Stimulated activated memory B cell treated with anti-CD40 and anti-IgM and Interleukin-4, amounts not matched to agents 10 μg/mL and 1 μg/mL and 100 μg/mL, for 72 hours (primary cell): ENCODE measurements around the gene UROC1.

ENCODE experiments used
- ATAC-seq: fragments of 150-1000 bp; cut with Tn5 transposase; 2 replicates; pipeline ENCODE4 v1.10.0; 2021
- H3K27ac Mint-ChIP-seq: one replicate; pipeline ENCODE4 v1.8.0; 2022; ENCODE audit warnings: mild to moderate bottlenecking, mixed read lengths
- H3K27me3 Mint-ChIP-seq: one replicate; pipeline ENCODE4 v1.8.0; 2022; ENCODE audit warnings: mixed read lengths
- H3K36me3 Mint-ChIP-seq: one replicate; pipeline ENCODE4 v1.8.0; 2022; ENCODE audit warnings: mixed read lengths
- H3K4me1 Mint-ChIP-seq: one replicate; pipeline ENCODE4 v1.8.0; 2022; ENCODE audit warnings: mixed read lengths
- H3K4me3 Mint-ChIP-seq: one replicate; pipeline ENCODE4 v1.8.0; 2022; ENCODE audit warnings: mild to moderate bottlenecking, moderate library complexity, mixed read lengths
- H3K9me3 Mint-ChIP-seq: one replicate; pipeline ENCODE4 v1.8.0; 2022; ENCODE audit warnings: mixed read lengths

The UROC1 gene

GRCh38 chr3:126517291-126517951, at the start of gene UROC1:
UROC1 (minus strand) TSS chr3:126517773; CDS start chr3:126517719, 54 bp downstream.
- H3K36me3 Mint-ChIP-seq = no peaks in the 10 kb centered on the region
- no peak within 1 kb of the TSS for H3K27ac Mint-ChIP-seq
- no peaks in the 10 kb centered on the region for H3K4me1 Mint-ChIP-seq
- H3K4me3 Mint-ChIP-seq = no peak within 1 kb of the TSS
- H3K9me3 Mint-ChIP-seq = no peaks in the 10 kb centered on the region
- ATAC-seq = no peak
- H3K27me3 Mint-ChIP-seq = peaks cover 18% of the 10 kb centered on the region

GRCh38 chr3:126562737-126563276, 45.2 kb upstream of the UROC1 start:
- no peak for ATAC-seq
- Mint-ChIP-seq H3K36me3 (no peaks in the 10 kb centered on the region), H3K4me3 (no peak overlapping the region)

GRCh38 chr3:126558336-126559071, 40.9 kb upstream of the UROC1 start, which contains the start of gene C3orf22:
C3orf22 (minus strand) TSS chr3:126558932; CDS start chr3:126553390, 5,542 bp downstream.
- no peak within 1 kb of the TSS for H3K27ac Mint-ChIP-seq
- no peaks in the 10 kb centered on the region for H3K36me3 Mint-ChIP-seq
- H3K4me3 Mint-ChIP-seq = no peak within 1 kb of the TSS
- peaks cover 24% of the 10 kb centered on the region for H3K27me3 Mint-ChIP-seq
- H3K9me3 Mint-ChIP-seq = peaks cover 16% of the 10 kb centered on the region
- H3K4me1 Mint-ChIP-seq = no peaks in the 10 kb centered on the region
- ATAC-seq = no peak

More at GRCh38 chr3:126562737-126563276, 45.2 kb upstream of the UROC1 start:
- Mint-ChIP-seq H3K27me3 (peaks cover 44% of the 10 kb centered on the region), H3K9me3 (peaks cover 16% of the 10 kb centered on the region), H3K4me1 (no peaks in the 10 kb centered on the region), H3K27ac (no peak overlapping the region)

GRCh38 chr3:126557761-126558160, 40.2 kb upstream of the UROC1 start:
- Mint-ChIP-seq H3K27ac (no peak overlapping the region), H3K4me1 (no peaks in the 10 kb centered on the region), H3K36me3 (no peaks in the 10 kb centered on the region), H3K4me3 (no peak overlapping the region), H3K9me3 (peaks cover 11% of the 10 kb centered on the region), H3K27me3 (peaks cover 26% of the 10 kb centered on the region)
- no peak for ATAC-seq

- Mint-ChIP-seq H3K27me3 (peaks cover 26% of the 10 kb centered on the region), H3K4me3 (no peak overlapping the region), H3K4me1 (no peaks in the 10 kb centered on the region), H3K9me3 (peaks cover 9% of the 10 kb centered on the region), H3K36me3 (no peaks in the 10 kb centered on the region), H3K27ac (no peak overlapping the region)
- no peak for ATAC-seq
These were observed 39.8 kb upstream of the UROC1 start for GRCh38 chr3:126557415-126557745.

- peaks cover 4% of the 10 kb centered on the region for H3K9me3 Mint-ChIP-seq
- peaks cover 22% of the 10 kb centered on the region for H3K27me3 Mint-ChIP-seq
- H3K4me3 Mint-ChIP-seq = no peak overlapping the region
- no peaks in the 10 kb centered on the region for H3K36me3 Mint-ChIP-seq
- no peaks in the 10 kb centered on the region for H3K4me1 Mint-ChIP-seq
- no peak for ATAC-seq
- H3K27ac Mint-ChIP-seq = no peak overlapping the region
These were observed 39.3 kb upstream of the UROC1 start for GRCh38 chr3:126556637-126557414.

GRCh38 chr3:126555795-126556636, 38.4 kb upstream of the UROC1 start:
- Mint-ChIP-seq H3K4me3 (no peak overlapping the region), H3K36me3 (no peaks in the 10 kb centered on the region), H3K27ac (no peak overlapping the region), H3K9me3 (no peaks in the 10 kb centered on the region), H3K27me3 (peaks cover 21% of the 10 kb centered on the region), H3K4me1 (no peaks in the 10 kb centered on the region)
- no peak for ATAC-seq

- no peak overlapping the region for H3K4me3 Mint-ChIP-seq
- H3K36me3 Mint-ChIP-seq = no peaks in the 10 kb centered on the region
- H3K4me1 Mint-ChIP-seq = no peaks in the 10 kb centered on the region
- no peak for ATAC-seq
- H3K27me3 Mint-ChIP-seq = peaks cover 23% of the 10 kb centered on the region
- H3K27ac Mint-ChIP-seq = no peak overlapping the region
- H3K9me3 Mint-ChIP-seq = no peaks in the 10 kb centered on the region
These were observed 37.3 kb upstream of the UROC1 start for GRCh38 chr3:126554560-126555525.

GRCh38 chr3:126553284-126554084, 35.9 kb upstream of the UROC1 start:
- no peak for ATAC-seq
- no peaks in the 10 kb centered on the region for H3K4me1 Mint-ChIP-seq
- peaks cover 37% of the 10 kb centered on the region for H3K27me3 Mint-ChIP-seq
- no peaks in the 10 kb centered on the region for H3K36me3 Mint-ChIP-seq
- no peak overlapping the region for H3K27ac Mint-ChIP-seq
- H3K9me3 Mint-ChIP-seq = no peaks in the 10 kb centered on the region
- no peak overlapping the region for H3K4me3 Mint-ChIP-seq

GRCh38 chr3:126552688-126553283, 35.2 kb upstream of the UROC1 start:
- Mint-ChIP-seq H3K4me1 (no peaks in the 10 kb centered on the region), H3K27me3 (peaks cover 38% of the 10 kb centered on the region), H3K4me3 (no peak overlapping the region), H3K36me3 (no peaks in the 10 kb centered on the region), H3K27ac (no peak overlapping the region), H3K9me3 (no peaks in the 10 kb centered on the region)
- no peak for ATAC-seq

- no peak overlapping the region for H3K4me3 Mint-ChIP-seq
- H3K27ac Mint-ChIP-seq = no peak overlapping the region
- no peaks in the 10 kb centered on the region for H3K36me3 Mint-ChIP-seq
- H3K9me3 Mint-ChIP-seq = no peaks in the 10 kb centered on the region
- ATAC-seq = no peak
- H3K27me3 Mint-ChIP-seq = peaks cover 38% of the 10 kb centered on the region
- no peaks in the 10 kb centered on the region for H3K4me1 Mint-ChIP-seq
These were observed 34.5 kb upstream of the UROC1 start for GRCh38 chr3:126551839-126552687.

GRCh38 chr3:126551121-126551838, 33.7 kb upstream of the UROC1 start:
- H3K4me3 Mint-ChIP-seq = no peak overlapping the region
- no peaks in the 10 kb centered on the region for H3K4me1 Mint-ChIP-seq
- no peaks in the 10 kb centered on the region for H3K36me3 Mint-ChIP-seq
- no peak overlapping the region for H3K27ac Mint-ChIP-seq
- H3K9me3 Mint-ChIP-seq = no peaks in the 10 kb centered on the region
- peaks cover 38% of the 10 kb centered on the region for H3K27me3 Mint-ChIP-seq
- ATAC-seq = no peak
